WERI-Rb-1 (cell line): Measurements from ENCODE around the gene CYP26A1.

ENCODE experiments used
- DNase-seq: peaks from one replicate; pipeline ENCODE4 v3.0.0-alpha.2; 2020
- H3K27ac ChIP-seq: fragments of 250-450 bp; sonication (Bioruptor Pico); 2 replicates; pipeline ENCODE4 v1.5.1; 2020; ENCODE audit warnings: mild to moderate bottlenecking, moderate library complexity
- H3K27me3 ChIP-seq: fragments of 250-450 bp; sonication (Bioruptor Pico); 2 replicates; pipeline ENCODE4 v1.5.1; 2021; ENCODE audit warnings: mild to moderate bottlenecking, low read depth, moderate library complexity; ENCODE audit not compliant: insufficient read depth, severe bottlenecking
- H3K36me3 ChIP-seq: fragments of 250-450 bp; sonication (Bioruptor Pico); 2 replicates; pipeline ENCODE4 v1.5.1; 2020; ENCODE audit warnings: mild to moderate bottlenecking, moderate library complexity
- H3K4me3 ChIP-seq: 2 replicates; pipeline ENCODE4 v1.5.1; 2011; ENCODE audit warnings: low read depth, mild to moderate bottlenecking, control low read depth, low read length
- H3K9me3 ChIP-seq: fragments of 250-450 bp; sonication (Bioruptor Pico); 2 replicates; pipeline ENCODE4 v1.5.1; 2021; ENCODE audit warnings: mild to moderate bottlenecking, moderate library complexity; ENCODE audit not compliant: severe bottlenecking
- TF ChIP-seq, protein P1 (sequence below): IDR thresholded peaks from 2 replicates; pipeline ENCODE4 v1.5.1; 2011; ENCODE audit warnings: low read depth, mild to moderate bottlenecking, control low read depth, inconsistent platforms, low read length

The CYP26A1 gene

DNA sequence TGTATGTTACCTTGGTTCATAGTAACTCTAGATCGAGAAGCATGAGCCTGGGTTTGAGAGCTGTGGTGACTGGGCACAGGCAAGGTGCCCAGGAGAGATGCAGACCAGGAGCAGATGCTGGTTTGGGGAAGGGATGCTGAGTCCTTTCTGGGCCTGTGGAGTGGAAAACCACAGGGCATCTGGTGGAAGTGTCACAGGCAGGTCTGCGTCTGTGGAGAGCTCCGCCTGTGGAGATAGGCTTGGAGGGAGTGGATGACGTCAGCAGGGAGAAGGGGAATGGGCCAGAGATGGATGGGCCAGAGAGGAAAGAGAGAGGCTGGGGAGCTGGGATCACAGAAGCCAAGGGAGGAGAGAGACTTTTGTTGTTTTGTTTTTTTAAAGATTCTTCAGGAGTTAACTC is 14.8 kb downstream of the CYP26A1 start:
- no peak for DNase-seq
- Histone ChIP-seq H3K36me3 (no peaks in the 10 kb centered on the region), H3K27me3 (no peaks in the 10 kb centered on the region), H3K27ac (no peak overlapping the region), H3K4me3 (no peak overlapping the region), H3K9me3 (no peaks in the 10 kb centered on the region)
- TF ChIP-seq, protein P1, sequence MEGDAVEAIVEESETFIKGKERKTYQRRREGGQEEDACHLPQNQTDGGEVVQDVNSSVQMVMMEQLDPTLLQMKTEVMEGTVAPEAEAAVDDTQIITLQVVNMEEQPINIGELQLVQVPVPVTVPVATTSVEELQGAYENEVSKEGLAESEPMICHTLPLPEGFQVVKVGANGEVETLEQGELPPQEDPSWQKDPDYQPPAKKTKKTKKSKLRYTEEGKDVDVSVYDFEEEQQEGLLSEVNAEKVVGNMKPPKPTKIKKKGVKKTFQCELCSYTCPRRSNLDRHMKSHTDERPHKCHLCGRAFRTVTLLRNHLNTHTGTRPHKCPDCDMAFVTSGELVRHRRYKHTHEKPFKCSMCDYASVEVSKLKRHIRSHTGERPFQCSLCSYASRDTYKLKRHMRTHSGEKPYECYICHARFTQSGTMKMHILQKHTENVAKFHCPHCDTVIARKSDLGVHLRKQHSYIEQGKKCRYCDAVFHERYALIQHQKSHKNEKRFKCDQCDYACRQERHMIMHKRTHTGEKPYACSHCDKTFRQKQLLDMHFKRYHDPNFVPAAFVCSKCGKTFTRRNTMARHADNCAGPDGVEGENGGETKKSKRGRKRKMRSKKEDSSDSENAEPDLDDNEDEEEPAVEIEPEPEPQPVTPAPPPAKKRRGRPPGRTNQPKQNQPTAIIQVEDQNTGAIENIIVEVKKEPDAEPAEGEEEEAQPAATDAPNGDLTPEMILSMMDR, result no peak

DNA sequence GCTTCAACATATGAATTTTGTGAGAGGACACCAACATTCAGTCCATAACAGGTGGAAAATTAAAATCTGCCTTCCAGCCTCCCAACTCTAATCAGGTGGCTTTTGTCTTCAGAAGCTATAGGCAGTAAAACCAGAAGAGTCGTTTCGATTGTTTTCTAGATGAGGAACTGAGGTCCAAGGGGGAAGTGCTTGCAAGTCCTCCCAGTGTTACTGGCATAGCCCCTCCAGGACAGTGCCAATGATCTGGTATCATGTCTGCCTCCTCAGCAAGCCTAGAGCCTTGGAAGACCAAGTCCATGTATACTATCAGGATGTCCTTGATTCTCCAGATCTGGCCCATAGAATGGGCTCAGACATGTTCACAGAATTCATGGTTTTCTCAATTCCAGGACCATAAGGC is 16.9 kb downstream of the CYP26A1 start:
- no peaks in the 10 kb centered on the region for H3K9me3 ChIP-seq
- TF ChIP-seq, protein P1, result no peak
- H3K27ac ChIP-seq, result no peak overlapping the region
- no peak for DNase-seq
- no peaks in the 10 kb centered on the region for H3K36me3 ChIP-seq
- H3K27me3 ChIP-seq, result no peaks in the 10 kb centered on the region
- no peak overlapping the region for H3K4me3 ChIP-seq

DNA sequence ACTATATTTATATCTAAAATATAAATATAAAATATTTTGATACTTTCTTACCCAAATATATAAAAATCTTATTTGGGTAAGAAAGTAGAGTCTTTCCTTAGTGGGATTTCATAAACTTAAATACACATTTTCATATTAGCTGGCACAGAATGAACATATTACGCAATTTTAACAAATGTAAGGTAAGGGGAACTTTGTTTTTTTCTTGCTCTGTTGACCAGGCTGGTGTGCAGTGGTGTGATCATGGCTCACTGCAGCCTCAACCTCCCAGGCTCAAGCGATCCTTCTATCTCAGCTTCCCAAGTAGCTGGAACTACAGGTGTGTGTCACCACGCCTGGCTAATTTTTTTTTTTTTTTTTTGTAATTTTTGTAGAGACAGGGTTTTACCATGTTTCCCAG is 18.3 kb downstream of the CYP26A1 start:
- H3K27me3 ChIP-seq, result no peaks in the 10 kb centered on the region
- H3K27ac ChIP-seq, result no peak overlapping the region
- no peaks in the 10 kb centered on the region for H3K9me3 ChIP-seq
- no peak for DNase-seq
- no peak overlapping the region for H3K4me3 ChIP-seq
- H3K36me3 ChIP-seq, result no peaks in the 10 kb centered on the region
- TF ChIP-seq, protein P1, result no peak

DNA sequence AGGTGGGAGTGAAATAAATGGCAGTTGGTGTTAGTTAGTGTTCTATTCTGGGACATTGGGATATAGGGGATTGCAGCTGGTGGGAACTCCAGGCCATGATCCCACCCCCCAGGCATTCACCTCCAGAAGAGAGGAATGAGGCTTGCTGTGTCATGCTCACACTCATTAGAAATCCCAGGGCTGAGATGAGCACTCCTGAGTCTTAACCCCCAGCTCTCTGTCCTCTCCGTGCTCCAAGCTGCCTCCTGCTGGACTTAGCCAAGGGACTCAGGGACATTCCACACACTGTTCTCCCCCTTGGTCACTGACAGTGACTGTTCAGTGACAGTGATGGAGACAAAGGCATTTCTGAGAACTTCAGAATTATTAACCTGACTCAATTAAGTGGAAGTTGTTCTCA is 21.5 kb downstream of the CYP26A1 start:
- H3K4me3 ChIP-seq, result no peak overlapping the region
- TF ChIP-seq, protein P1, result peak; percentile 20; the same call in 1 of the 2 replicates
- no peaks in the 10 kb centered on the region for H3K9me3 ChIP-seq
- DNase-seq, result no peak
- no peaks in the 10 kb centered on the region for H3K27me3 ChIP-seq
- H3K36me3 ChIP-seq, result no peaks in the 10 kb centered on the region
- no peak overlapping the region for H3K27ac ChIP-seq

DNA sequence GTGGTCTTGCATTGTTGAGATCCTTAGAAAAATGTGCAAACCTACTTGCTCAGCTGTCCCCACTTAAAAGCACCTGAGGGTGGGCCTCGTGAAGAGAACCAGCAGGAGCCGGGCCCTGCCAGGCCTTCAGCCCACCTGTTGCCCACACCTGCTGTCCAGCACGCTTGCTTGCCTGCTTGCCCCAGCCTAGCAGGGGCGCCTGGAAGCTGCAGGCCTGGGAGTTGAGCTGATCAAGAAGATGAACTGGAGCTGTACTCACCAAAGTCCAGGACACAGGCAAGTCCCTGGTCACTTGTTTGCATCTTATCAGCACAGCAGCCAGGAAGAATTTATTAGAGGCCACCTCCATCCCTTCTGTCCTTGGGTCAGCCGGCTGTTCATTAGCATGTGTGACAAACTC is 23.2 kb downstream of the CYP26A1 start:
- Histone ChIP-seq H3K9me3 (no peaks in the 10 kb centered on the region), H3K36me3 (no peaks in the 10 kb centered on the region), H3K4me3 (no peak overlapping the region), H3K27ac (no peak overlapping the region), H3K27me3 (no peaks in the 10 kb centered on the region)
- no peak for DNase-seq
- TF ChIP-seq, protein P1, result no peak

DNA sequence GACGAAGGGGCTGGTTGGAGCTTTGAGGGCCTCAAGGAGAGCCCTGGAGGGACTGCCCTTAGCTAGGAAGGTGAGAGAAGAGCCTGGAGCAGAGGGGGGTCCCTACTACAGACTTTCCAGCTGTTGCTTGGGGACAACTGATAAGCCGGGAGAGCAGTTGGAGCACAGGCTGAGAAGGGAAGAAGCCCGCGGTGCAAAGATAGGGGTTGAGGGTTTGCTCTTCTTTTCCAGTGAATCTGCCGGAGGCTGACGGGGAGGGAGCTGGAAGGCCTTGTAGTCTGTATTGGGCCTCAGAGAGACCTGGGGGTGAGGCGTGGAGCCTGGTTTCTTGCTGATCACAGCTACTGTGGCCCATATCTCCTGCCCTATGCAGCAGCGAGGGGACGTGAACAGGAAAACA is 23.7 kb downstream of the CYP26A1 start:
- no peak overlapping the region for H3K27ac ChIP-seq
- H3K4me3 ChIP-seq, result no peak overlapping the region
- TF ChIP-seq, protein P1, result no peak
- DNase-seq, result no peak
- no peaks in the 10 kb centered on the region for H3K27me3 ChIP-seq
- H3K36me3 ChIP-seq, result no peaks in the 10 kb centered on the region
- no peaks in the 10 kb centered on the region for H3K9me3 ChIP-seq
